Nephron (organoid): ENCODE results near the gene ZNF831.

Experiments used
- H3K27ac Mint-ChIP-seq, 3 experiments: 2 replicates each; pipeline ENCODE4 v1.8.0; 2020; ENCODE audit warnings: mixed read lengths in 3 of 3, mild to moderate bottlenecking in 2 of 3, moderate library complexity in 1 of 3
- H3K27me3 Mint-ChIP-seq: 2 replicates; pipeline ENCODE4 v1.8.0; 2021; ENCODE audit warnings: low read depth, mild to moderate bottlenecking, moderate library complexity, mixed read lengths
- H3K36me3 Mint-ChIP-seq: 2 replicates; pipeline ENCODE4 v1.8.0; 2020; ENCODE audit warnings: low read depth, mixed read lengths
- H3K4me1 Mint-ChIP-seq: 2 replicates; pipeline ENCODE4 v1.8.0; 2020; ENCODE audit warnings: mixed read lengths
- H3K4me3 Mint-ChIP-seq, 3 experiments: 2 replicates each; pipeline ENCODE4 v1.8.0; 2020; ENCODE audit warnings: mild to moderate bottlenecking in 3 of 3, mixed read lengths in 3 of 3, moderate library complexity in 2 of 3
- H3K9me3 Mint-ChIP-seq: 2 replicates; pipeline ENCODE4 v1.8.0; 2020; ENCODE audit warnings: mixed read lengths
- TF ChIP-seq, protein P1 (sequence below), 3 experiments: fragments of 200-600 bp; sonication (generic); IDR thresholded peaks; one replicate each; pipeline ENCODE4 v1.5.0; 2021; ENCODE audit warnings: antibody characterized with exemption in 3 of 3; ENCODE audit not compliant: unreplicated experiment in 3 of 3

The ZNF831 gene

DNA sequence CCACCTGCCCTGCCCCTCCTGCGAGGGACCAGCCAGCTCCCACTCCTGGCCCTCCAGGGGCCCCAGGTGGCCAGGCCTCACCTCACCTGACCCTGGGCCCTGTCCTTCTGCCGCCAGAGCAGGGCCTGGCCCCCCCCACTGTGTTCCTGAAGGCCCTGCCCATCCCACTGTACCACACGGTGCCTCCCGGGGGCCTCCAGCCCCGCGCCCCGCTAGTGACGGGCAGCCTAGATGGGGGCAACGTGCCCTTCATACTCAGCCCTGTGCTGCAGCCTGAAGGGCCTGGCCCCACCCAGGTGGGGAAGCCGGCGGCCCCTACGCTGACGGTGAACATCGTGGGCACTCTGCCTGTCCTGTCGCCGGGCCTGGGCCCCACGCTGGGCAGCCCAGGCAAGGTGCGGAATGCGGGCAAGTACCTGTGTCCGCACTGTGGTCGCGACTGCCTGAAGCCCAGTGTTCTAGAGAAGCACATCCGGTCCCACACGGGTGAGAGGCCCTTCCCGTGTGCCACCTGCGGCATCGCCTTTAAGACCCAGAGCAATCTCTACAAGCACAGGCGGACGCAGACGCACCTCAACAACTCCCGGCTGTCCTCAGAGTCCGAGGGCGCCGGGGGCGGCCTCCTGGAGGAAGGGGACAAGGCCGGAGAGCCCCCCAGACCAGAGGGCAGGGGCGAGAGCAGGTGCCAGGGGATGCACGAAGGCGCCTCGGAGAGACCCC lies 27.6 kb downstream of the ZNF831 start:
- no peak overlapping the region for H3K27ac Mint-ChIP-seq
- H3K4me1 Mint-ChIP-seq: no peaks in the 10 kb centered on the region
- no peaks in the 10 kb centered on the region for H3K9me3 Mint-ChIP-seq
- TF ChIP-seq, protein P1, sequence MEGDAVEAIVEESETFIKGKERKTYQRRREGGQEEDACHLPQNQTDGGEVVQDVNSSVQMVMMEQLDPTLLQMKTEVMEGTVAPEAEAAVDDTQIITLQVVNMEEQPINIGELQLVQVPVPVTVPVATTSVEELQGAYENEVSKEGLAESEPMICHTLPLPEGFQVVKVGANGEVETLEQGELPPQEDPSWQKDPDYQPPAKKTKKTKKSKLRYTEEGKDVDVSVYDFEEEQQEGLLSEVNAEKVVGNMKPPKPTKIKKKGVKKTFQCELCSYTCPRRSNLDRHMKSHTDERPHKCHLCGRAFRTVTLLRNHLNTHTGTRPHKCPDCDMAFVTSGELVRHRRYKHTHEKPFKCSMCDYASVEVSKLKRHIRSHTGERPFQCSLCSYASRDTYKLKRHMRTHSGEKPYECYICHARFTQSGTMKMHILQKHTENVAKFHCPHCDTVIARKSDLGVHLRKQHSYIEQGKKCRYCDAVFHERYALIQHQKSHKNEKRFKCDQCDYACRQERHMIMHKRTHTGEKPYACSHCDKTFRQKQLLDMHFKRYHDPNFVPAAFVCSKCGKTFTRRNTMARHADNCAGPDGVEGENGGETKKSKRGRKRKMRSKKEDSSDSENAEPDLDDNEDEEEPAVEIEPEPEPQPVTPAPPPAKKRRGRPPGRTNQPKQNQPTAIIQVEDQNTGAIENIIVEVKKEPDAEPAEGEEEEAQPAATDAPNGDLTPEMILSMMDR (IDR thresholded peaks at IDR 0.05; ENCODE audit: unreplicated experiment in 3 of 3): no peak
- peaks cover 11% of the 10 kb centered on the region for H3K27me3 Mint-ChIP-seq
- H3K36me3 Mint-ChIP-seq: no peaks in the 10 kb centered on the region
- no peak overlapping the region for H3K4me3 Mint-ChIP-seq

DNA sequence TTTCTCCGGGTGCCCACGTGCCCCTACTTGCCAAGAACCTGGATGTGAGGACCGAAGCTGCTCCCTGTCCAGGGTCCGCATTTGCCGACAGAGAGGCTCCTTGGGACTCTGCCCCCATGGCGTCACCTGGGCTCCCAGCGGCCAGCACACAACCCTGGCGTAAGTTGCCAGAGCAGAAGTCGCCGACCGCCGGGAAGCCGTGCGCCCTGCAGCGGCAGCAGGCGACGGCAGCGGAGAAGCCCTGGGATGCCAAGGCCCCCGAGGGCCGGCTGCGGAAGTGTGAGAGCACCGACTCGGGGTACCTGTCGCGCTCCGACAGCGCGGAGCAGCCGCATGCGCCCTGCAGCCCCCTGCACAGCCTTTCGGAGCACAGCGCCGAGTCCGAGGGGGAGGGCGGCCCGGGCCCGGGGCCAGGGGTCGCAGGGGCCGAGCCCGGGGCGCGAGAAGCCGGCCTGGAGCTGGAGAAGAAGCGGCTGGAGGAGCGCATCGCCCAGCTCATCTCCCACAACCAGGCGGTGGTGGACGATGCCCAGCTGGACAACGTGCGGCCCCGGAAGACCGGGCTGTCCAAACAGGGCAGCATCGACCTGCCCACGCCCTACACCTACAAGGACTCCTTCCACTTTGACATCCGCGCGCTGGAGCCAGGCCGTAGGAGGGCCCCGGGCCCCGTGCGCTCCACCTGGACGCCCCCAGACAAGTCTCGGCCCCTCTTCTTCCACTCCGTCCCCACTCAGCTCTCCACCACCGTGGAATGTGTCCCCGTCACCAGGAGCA lies 28.3 kb downstream of the ZNF831 start:
- TF ChIP-seq, protein P1 (IDR thresholded peaks at IDR 0.05; ENCODE audit: unreplicated experiment in 3 of 3): no peak
- Mint-ChIP-seq H3K27me3 (peaks cover 7% of the 10 kb centered on the region), H3K36me3 (no peaks in the 10 kb centered on the region), H3K9me3 (no peaks in the 10 kb centered on the region), H3K27ac (no peak overlapping the region), H3K4me3 (no peak overlapping the region), H3K4me1 (no peaks in the 10 kb centered on the region)

DNA sequence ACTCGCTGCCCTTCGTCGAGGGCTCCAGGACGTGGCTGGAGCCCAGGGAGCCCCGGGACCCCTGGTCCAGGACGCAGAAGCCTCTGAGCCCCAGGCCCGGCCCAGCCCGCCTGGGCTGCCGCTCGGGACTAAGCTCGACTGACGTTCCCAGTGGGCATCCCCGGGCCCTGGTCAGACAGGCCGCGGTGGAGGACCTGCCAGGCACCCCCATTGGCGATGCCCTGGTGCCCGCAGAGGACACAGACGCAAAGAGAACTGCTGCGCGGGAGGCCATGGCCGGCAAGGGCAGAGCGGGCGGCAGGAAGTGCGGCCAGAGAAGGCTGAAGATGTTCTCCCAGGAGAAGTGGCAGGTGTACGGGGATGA lies 28.9 kb downstream of the ZNF831 start:
- peaks cover 3% of the 10 kb centered on the region for H3K27me3 Mint-ChIP-seq
- no peak overlapping the region for H3K4me3 Mint-ChIP-seq
- no peaks in the 10 kb centered on the region for H3K36me3 Mint-ChIP-seq
- no peaks in the 10 kb centered on the region for H3K9me3 Mint-ChIP-seq
- H3K27ac Mint-ChIP-seq: no peak overlapping the region
- TF ChIP-seq, protein P1 (IDR thresholded peaks at IDR 0.05; ENCODE audit: unreplicated experiment in 3 of 3): no peak
- H3K4me1 Mint-ChIP-seq: no peaks in the 10 kb centered on the region

DNA sequence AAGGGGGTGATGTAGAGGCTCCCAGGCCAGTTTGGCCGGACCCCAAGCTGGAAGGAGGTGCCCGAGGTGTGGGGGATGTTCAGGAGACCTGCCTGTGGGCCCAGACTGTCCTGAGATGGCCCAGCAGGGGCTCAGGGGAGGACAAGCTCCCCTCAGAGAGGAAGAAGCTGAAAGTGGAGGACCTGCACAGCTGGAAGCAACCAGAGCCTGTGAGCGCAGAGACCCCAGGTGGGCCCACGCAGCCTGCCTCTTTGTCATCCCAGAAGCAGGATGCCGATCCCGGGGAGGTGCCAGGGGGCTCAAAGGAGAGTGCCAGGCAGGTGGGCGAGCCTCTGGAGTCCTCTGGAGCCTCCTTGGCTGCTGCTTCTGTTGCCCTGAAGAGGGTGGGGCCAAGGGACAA lies 29.7 kb downstream of the ZNF831 start:
- Mint-ChIP-seq H3K4me3 (no peak overlapping the region), H3K9me3 (no peaks in the 10 kb centered on the region), H3K27me3 (peaks cover 3% of the 10 kb centered on the region), H3K4me1 (no peaks in the 10 kb centered on the region), H3K36me3 (no peaks in the 10 kb centered on the region), H3K27ac (no peak overlapping the region)
- TF ChIP-seq, protein P1 (IDR thresholded peaks at IDR 0.05; ENCODE audit: unreplicated experiment in 3 of 3): no peak

DNA sequence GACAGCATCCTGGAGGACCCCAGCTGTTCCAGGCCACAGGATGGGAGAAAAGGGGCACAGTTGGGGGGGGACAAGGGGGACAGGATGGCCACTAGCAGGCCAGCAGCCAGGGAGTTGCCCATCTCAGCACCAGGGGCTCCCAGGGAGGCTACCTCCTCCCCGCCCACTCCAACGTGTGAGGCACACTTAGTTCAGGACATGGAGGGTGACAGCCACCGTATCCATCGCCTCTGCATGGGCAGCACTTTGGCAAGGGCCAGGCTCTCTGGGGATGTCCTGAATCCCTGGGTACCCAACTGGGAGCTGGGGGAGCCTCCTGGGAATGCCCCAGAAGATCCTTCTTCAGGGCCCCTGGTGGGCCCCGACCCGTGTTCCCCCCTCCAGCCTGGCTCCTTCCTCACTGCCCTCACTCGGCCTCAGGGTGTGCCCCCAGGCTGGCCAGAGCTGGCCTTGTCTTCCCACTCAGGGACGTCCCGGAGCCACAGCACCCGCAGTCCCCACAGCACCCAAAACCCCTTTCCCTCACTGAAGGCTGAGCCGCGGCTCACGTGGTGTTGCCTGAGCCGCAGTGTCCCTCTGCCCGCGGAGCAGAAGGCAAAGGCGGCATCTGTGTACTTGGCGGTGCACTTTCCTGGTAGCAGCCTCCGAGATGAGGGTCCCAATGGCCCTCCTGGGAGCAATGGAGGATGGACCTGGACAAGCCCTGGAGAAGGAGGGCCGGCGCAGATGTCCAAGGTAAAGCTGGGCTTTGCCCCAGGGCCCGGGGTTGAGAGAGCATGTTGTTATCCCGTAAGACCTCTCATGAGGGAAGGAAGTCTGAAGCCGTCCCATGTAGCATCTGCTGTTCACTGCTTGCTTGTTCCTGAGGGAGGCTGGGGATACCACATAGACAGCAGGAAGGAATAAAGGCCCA lies 30.7 kb downstream of the ZNF831 start:
- no peaks in the 10 kb centered on the region for H3K36me3 Mint-ChIP-seq
- H3K27ac Mint-ChIP-seq: no peak overlapping the region
- no peaks in the 10 kb centered on the region for H3K4me1 Mint-ChIP-seq
- H3K4me3 Mint-ChIP-seq: no peak overlapping the region
- TF ChIP-seq, protein P1 (IDR thresholded peaks at IDR 0.05; ENCODE audit: unreplicated experiment in 3 of 3): no peak
- peaks cover 3% of the 10 kb centered on the region for H3K27me3 Mint-ChIP-seq
- no peaks in the 10 kb centered on the region for H3K9me3 Mint-ChIP-seq
